Natural killer cell treated with Interleukin-12 subunit alpha and Interleukin-12 subunit beta and Interleukin-15 and Interleukin-18, amount 100 ng/mL, for 72 hours (primary cell): ENCODE data around the gene CSNK1D. TPM values are rescaled to one million over a fixed set of nuclear protein-coding genes. Genes with fewer than 3 reads are reported as not detected.

Experiments
- ATAC-seq, 2 donors: fragments of 150-1000 bp; cut with Tn5 transposase in 1 of 2; sonication (Bioruptor Pico), chemical (Tn5 transposase) in 1 of 2; 2 replicates each; pipeline ENCODE4 v1.10.0; 2021
- DNase-seq: peaks from one replicate; pipeline ENCODE4 v3.0.0; 2022; ENCODE audit warnings: low spot score
- H3K27ac Mint-ChIP-seq, 2 donors: 1 replicate in 1 of 2; 2 replicates in 1 of 2; pipeline ENCODE4 v1.8.0; 2022; ENCODE audit warnings: mixed read lengths in 2 of 2, mild to moderate bottlenecking in 1 of 2, moderate library complexity in 1 of 2
- H3K27me3 Mint-ChIP-seq, 2 donors: 1 replicate in 1 of 2; 2 replicates in 1 of 2; pipeline ENCODE4 v1.8.0; 2022; ENCODE audit warnings: mixed read lengths in 2 of 2
- H3K36me3 Mint-ChIP-seq: one replicate; pipeline ENCODE4 v1.8.0; 2022; ENCODE audit warnings: mixed read lengths
- H3K4me1 Mint-ChIP-seq, 2 donors: 1 replicate in 1 of 2; 2 replicates in 1 of 2; pipeline ENCODE4 v1.8.0; 2022; ENCODE audit warnings: low read depth in 2 of 2, mixed read lengths in 2 of 2, mild to moderate bottlenecking in 1 of 2
- H3K4me3 Mint-ChIP-seq: one replicate; pipeline ENCODE4 v1.8.0; 2022; ENCODE audit warnings: mixed read lengths
- H3K9me3 Mint-ChIP-seq: 2 replicates; pipeline ENCODE4 v1.8.0; 2022; ENCODE audit warnings: mixed read lengths
- total RNA-seq, 2 donors: library from RNA; stranded (reverse); gene quantifications; one replicate each; pipeline ENCODE4 v1.2.3, GENCODE V29; 2022

Gene CSNK1D
- total RNA-seq, 2 donors from 2014 or later, result 160 to 215 TPM

- peak overlapping the region; percentile 74 to 84 for H3K27ac Mint-ChIP-seq
- peak; percentile 83 to 88 for ATAC-seq
- no peaks in the 10 kb centered on the region for H3K9me3 Mint-ChIP-seq
- peaks cover 40 to 45% of the 10 kb centered on the region in 2 donors for H3K4me1 Mint-ChIP-seq
- peak overlapping the region; percentile 69 for H3K4me3 Mint-ChIP-seq
- DNase-seq, result peak; percentile 86
- no peaks in the 10 kb centered on the region for H3K36me3 Mint-ChIP-seq
- H3K27me3 Mint-ChIP-seq, result no peaks in the 10 kb centered on the region
These were observed 67.6 kb downstream of the CSNK1D start for GRCh38 chr17:82205720-82206508.

- Mint-ChIP-seq H3K36me3 (no peaks in the 10 kb centered on the region), H3K9me3 (no peaks in the 10 kb centered on the region), H3K4me1 (peaks cover 45 to 49% of the 10 kb centered on the region in 2 donors), H3K27ac (peak overlapping the region; percentile 74 to 84), H3K4me3 (peak overlapping the region; percentile 34), H3K27me3 (no peaks in the 10 kb centered on the region)
- ATAC-seq (peak; percentile 70 to 82), DNase-seq (no peak)
These were observed 68.4 kb downstream of the CSNK1D start for GRCh38 chr17:82204831-82205719.

- Mint-ChIP-seq H3K4me3 (no peak overlapping the region), H3K4me1 (peaks cover 36 to 44% of the 10 kb centered on the region in 2 donors), H3K27ac (no peak overlapping the region), H3K36me3 (no peaks in the 10 kb centered on the region), H3K9me3 (no peaks in the 10 kb centered on the region), H3K27me3 (no peaks in the 10 kb centered on the region)
- no peak for ATAC-seq
- no peak for DNase-seq
These were observed 69.6 kb downstream of the CSNK1D start for GRCh38 chr17:82203920-82204319.

- Mint-ChIP-seq H3K4me3 (no peak overlapping the region), H3K27me3 (no peaks in the 10 kb centered on the region), H3K36me3 (peaks cover 4% of the 10 kb centered on the region), H3K27ac (no peak overlapping the region), H3K9me3 (no peaks in the 10 kb centered on the region), H3K4me1 (peaks cover 37 to 45% of the 10 kb centered on the region in 2 donors)
- ATAC-seq (no peak), DNase-seq (no peak)
These were observed 70.5 kb downstream of the CSNK1D start for GRCh38 chr17:82202981-82203380.

- Mint-ChIP-seq H3K27ac (peak overlapping the region in 1 of 2 donors; percentile 69), H3K4me3 (no peak overlapping the region), H3K27me3 (no peaks in the 10 kb centered on the region), H3K9me3 (no peaks in the 10 kb centered on the region), H3K4me1 (peaks cover 31 to 40% of the 10 kb centered on the region in 2 donors), H3K36me3 (peaks cover 4% of the 10 kb centered on the region)
- no peak for DNase-seq
- no peak for ATAC-seq
These were observed 72.0 kb downstream of the CSNK1D start for GRCh38 chr17:82201498-82201910.

GRCh38 chr17:82200743-82201497, 72.6 kb downstream of the CSNK1D start:
- DNase-seq, result no peak
- peak overlapping the region; percentile 58 for H3K4me3 Mint-ChIP-seq
- no peaks in the 10 kb centered on the region for H3K27me3 Mint-ChIP-seq
- peaks cover 26 to 35% of the 10 kb centered on the region in 2 donors for H3K4me1 Mint-ChIP-seq
- peaks cover 4% of the 10 kb centered on the region for H3K36me3 Mint-ChIP-seq
- H3K27ac Mint-ChIP-seq, result peak overlapping the region; percentile 69 to 87
- peak; percentile 83 to 92 for ATAC-seq
- no peaks in the 10 kb centered on the region for H3K9me3 Mint-ChIP-seq

- H3K4me1 Mint-ChIP-seq, result peaks cover 18 to 28% of the 10 kb centered on the region in 2 donors
- H3K27ac Mint-ChIP-seq, result peak overlapping the region; percentile 69 to 87
- no peak for ATAC-seq
- no peaks in the 10 kb centered on the region for H3K9me3 Mint-ChIP-seq
- H3K36me3 Mint-ChIP-seq, result peaks cover 4% of the 10 kb centered on the region
- peak overlapping the region; percentile 58 for H3K4me3 Mint-ChIP-seq
- no peak for DNase-seq
- H3K27me3 Mint-ChIP-seq, result no peaks in the 10 kb centered on the region
These were observed 73.4 kb downstream of the CSNK1D start for GRCh38 chr17:82200135-82200534.

GRCh38 chr17:82199496-82199895, 74.0 kb downstream of the CSNK1D start:
- H3K4me1 Mint-ChIP-seq, result peaks cover 13 to 23% of the 10 kb centered on the region in 2 donors
- no peak for DNase-seq
- no peaks in the 10 kb centered on the region for H3K27me3 Mint-ChIP-seq
- H3K4me3 Mint-ChIP-seq, result no peak overlapping the region
- no peak overlapping the region for H3K27ac Mint-ChIP-seq
- no peak for ATAC-seq
- no peaks in the 10 kb centered on the region for H3K9me3 Mint-ChIP-seq
- H3K36me3 Mint-ChIP-seq, result peaks cover 4% of the 10 kb centered on the region

GRCh38 chr17:82198092-82198491, 75.4 kb downstream of the CSNK1D start:
- ATAC-seq (no peak), DNase-seq (no peak)
- Mint-ChIP-seq H3K27ac (no peak overlapping the region), H3K36me3 (peaks cover 14% of the 10 kb centered on the region), H3K27me3 (no peaks in the 10 kb centered on the region), H3K4me1 (peaks cover 13 to 20% of the 10 kb centered on the region in 2 donors), H3K9me3 (no peaks in the 10 kb centered on the region), H3K4me3 (peak overlapping the region; percentile 7)

GRCh38 chr17:82195675-82196672, 77.5 kb downstream of the CSNK1D start:
- Mint-ChIP-seq H3K36me3 (peaks cover 14% of the 10 kb centered on the region), H3K4me1 (peaks cover 13 to 14% of the 10 kb centered on the region in 2 donors), H3K27ac (no peak overlapping the region), H3K4me3 (no peak overlapping the region), H3K27me3 (no peaks in the 10 kb centered on the region), H3K9me3 (no peaks in the 10 kb centered on the region)
- ATAC-seq (no peak), DNase-seq (no peak)

- Mint-ChIP-seq H3K27me3 (no peaks in the 10 kb centered on the region), H3K9me3 (no peaks in the 10 kb centered on the region), H3K27ac (no peak overlapping the region), H3K4me3 (no peak overlapping the region), H3K36me3 (peaks cover 14% of the 10 kb centered on the region), H3K4me1 (peaks cover 7% of the 10 kb centered on the region in 2 donors)
- ATAC-seq (no peak), DNase-seq (no peak)
These were observed 78.7 kb downstream of the CSNK1D start for GRCh38 chr17:82194765-82195164.

GRCh38 chr17:82193520-82194220, 79.8 kb downstream of the CSNK1D start:
- H3K27me3 Mint-ChIP-seq, result no peaks in the 10 kb centered on the region
- DNase-seq (no peak), ATAC-seq (no peak)
- no peak overlapping the region for H3K27ac Mint-ChIP-seq
- peaks cover 7% of the 10 kb centered on the region in 2 donors for H3K4me1 Mint-ChIP-seq
- peaks cover 14% of the 10 kb centered on the region for H3K36me3 Mint-ChIP-seq
- H3K4me3 Mint-ChIP-seq, result no peak overlapping the region
- no peaks in the 10 kb centered on the region for H3K9me3 Mint-ChIP-seq
